HG02678 (cell line): ENCODE measurements around the gene ATP10B.

Experiments
- ATAC-seq: cut with Tn5 transposase; IDR thresholded peaks from one replicate; pipeline ENCODE4 v1.9.1; 2021; ENCODE audit warnings: mild to moderate bottlenecking, moderate library complexity; ENCODE audit not compliant: unreplicated experiment

The ATP10B gene

DNA sequence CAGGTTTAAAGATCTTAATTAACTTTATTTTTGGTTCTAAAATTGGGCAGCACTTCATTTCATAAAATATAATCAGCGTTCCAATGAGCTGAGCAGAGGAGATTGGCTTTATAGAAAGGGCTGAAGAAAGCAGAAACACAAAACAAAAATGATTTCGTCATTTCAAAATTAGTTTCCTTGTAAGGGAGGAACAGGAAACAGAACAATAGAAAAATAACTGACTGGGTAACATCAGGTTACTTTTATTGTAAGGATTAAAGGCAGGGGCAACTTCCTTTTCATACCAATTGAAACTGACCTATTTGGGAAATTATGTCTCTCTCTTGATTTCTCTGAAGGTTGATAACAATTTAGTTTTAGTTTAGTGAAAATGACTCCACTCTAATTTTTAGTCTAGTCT, 157.1 kb downstream of the ATP10B start:
- ATAC-seq: no peak

DNA sequence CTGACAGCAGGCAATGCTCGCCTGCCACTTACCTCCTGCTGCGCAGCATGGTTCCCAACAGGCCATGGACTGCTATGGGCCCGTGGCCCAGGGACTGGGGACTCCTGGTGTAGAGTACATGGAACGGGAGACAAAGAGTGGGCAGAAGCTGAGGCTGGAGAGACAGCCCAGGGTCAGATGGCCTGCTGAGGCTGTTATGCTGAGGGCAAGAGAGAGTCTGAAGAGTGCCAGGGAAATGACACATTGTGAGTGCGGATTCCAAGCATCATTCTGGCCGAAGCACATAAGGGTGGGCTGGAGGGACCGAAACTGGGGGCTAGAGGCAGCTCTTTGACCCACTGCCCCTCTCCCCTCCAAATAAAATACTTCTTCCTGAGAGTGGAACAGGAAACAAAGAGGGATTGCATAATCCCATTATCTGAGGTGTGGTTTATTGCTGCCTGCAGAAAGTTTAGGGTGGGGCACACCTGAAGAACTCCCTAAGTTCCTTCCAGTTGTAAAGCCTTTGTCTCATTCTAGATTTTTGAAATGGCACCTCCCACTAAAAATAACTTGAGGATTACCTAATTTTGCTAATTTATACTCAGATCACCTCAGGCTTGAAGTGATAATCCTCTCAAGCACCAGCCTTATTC, 158.1 kb downstream of the ATP10B start:
- ATAC-seq: no peak

DNA sequence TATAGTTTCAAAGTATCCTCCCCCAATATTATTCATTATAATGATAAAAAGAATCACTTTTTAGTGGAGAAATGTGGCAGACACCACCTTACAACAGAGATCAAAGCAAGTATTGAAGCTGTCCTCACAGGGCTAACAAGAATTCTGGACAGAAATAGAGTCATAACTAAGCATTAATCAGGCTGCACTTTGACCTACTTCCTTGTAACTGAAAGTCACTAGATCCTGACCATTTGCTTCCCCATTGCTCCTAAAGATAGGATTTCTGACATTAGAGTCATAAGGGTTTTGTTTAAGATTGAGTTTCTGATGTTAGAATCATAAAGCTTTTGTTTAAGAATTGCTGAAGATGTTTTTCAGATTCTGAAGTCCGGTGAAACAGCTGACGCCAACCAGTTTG, 159.7 kb downstream of the ATP10B start:
- ATAC-seq: no peak

DNA sequence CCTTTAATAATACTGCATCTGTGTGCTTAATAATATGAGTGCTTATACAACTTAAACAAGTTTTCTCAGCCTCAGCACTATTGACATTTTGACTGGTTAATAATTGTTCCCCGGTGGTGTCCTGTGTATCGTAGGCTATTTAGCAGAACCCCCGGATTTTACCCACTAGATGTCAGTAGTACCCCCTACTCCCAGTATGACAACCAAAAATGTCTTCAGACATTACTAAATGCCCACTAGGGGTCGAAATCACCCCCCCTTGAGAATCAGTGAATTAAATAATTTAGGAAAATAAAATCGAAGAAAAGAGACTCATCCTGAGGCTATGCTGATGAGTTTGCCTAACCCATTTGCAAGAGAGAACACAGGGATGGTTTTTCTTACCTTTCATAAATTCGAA, 166.3 kb downstream of the ATP10B start:
- ATAC-seq: peak; percentile 88

DNA sequence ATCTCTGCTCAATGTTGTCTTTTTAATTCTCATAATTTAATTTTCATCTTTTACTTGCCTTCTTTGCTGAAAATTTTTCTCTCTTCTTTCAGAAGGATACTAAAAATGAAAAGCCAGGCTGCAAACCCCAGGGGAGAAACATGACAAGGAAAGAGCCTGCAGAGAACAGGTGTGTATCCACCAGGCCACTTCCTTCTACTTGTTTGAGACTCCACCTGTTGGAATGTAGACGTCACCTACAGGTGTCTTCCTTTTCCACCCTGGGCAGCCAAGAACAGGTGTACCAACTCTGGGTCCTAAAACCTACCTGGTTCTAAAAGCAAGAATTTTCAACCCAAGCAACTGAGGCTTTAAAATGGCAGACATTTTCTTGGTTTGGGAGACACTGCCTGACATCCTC, 166.8 kb downstream of the ATP10B start:
- ATAC-seq: peak; percentile 21

DNA sequence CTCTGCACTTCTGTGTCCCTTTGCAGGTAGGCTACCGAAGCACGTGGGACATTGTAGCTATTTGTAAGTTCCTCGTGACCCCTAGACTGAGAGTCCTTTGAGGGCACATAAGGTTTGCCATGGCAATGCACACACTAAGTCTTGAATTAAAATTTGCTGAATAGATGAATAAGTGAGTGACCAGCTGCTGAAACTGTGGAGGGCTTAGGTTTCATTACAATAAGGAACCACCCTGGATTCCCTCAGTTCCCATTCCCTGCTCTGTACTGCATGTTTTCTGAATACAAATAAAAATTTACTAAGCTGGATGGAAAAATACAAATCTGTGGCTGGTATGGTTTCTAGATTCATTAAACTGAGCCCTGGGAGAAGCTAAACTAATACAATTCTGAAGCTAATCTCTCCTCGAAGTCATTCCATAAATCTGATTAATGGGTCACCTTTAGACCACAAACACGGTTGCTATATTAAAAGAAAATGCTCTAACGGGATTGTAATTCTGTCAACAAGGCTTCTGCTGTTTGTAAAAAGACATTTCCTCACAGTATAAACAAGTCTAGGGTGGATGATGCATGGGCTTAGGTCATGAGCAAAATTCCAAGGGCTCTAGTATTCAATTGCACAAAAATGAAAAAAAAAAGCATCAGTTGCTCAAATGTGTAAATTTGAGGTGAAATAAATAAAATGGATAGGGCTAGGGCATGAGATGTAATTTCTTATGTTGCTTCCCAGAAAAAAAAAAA, 172.3 kb downstream of the ATP10B start:
- no peak for ATAC-seq

GRCh38 chr5:160675988-160676387, 176.0 kb downstream of the ATP10B start:
- peak; percentile 56 for ATAC-seq

- ATAC-seq: no peak
These were observed 177.1 kb downstream of the ATP10B start for GRCh38 chr5:160674901-160675300.

- no peak for ATAC-seq
These were observed 179.5 kb downstream of the ATP10B start for GRCh38 chr5:160672521-160672920.

DNA sequence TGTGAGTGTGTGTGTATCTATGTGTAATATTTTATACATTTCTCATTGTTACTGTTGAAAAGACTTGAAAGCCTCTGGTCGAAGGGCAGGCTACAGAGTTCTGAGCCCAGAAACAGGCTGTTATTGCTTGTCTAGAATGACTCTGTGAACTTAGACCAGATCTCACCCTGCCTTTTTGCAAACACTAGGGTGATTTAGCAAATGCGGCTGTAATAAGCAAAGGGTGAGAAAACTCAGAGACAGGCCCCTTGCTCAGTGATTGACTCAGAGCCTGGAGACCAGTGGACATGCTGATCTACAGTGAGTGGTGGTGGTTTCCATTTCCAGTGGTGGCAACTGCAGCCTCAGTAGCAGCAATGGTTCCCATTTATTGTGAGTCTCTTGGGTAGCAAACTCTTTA, 183.7 kb downstream of the ATP10B start:
- no peak for ATAC-seq

GRCh38 chr5:160667160-160667559, 184.9 kb downstream of the ATP10B start:
- no peak for ATAC-seq

DNA sequence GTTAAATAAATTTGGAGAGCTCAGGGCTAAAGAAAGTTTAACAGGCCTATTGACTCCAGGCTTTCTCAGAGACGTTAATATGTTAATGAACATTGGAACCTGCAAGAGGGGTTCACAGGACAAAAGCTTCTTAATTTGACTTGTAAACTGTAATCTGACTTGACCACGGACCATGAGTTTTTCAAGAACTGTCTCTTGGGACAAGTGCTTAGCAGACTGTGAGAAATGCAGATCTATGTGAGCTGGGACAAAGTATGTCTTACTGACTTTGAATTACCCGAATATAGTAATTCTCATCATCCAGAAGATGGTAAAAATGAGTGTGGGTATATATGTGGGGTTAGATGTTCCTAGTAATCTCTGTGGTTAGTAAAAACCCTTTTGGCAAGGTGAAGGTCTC, 186.6 kb downstream of the ATP10B start:
- no peak for ATAC-seq

DNA sequence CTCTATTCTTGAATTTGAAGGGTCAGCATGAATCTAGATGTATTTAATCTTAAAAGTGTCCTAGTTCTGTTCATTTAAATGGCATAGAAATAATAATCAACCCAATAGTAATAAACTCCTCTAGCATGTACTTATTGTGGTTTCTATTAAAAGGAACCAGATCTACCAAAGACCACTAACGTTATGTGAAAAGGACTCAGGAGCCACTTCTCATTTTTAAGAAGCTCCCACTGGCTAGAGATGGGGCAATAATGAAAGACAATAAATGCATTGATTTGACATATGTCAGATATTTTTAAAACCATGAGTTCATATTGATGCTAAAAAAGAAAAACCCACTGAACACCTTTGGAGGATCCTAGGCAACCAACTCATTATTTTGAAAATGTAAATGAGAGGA, 191.9 kb downstream of the ATP10B start:
- no peak for ATAC-seq

- no peak for ATAC-seq
These were observed 194.2 kb downstream of the ATP10B start for GRCh38 chr5:160657622-160658458.

GRCh38 chr5:160657068-160657507, 194.9 kb downstream of the ATP10B start:
- ATAC-seq: no peak

GRCh38 chr5:160655717-160656116, 196.3 kb downstream of the ATP10B start:
- ATAC-seq: no peak

GRCh38 chr5:160651692-160652645, 200.0 kb downstream of the ATP10B start:
- no peak for ATAC-seq

DNA sequence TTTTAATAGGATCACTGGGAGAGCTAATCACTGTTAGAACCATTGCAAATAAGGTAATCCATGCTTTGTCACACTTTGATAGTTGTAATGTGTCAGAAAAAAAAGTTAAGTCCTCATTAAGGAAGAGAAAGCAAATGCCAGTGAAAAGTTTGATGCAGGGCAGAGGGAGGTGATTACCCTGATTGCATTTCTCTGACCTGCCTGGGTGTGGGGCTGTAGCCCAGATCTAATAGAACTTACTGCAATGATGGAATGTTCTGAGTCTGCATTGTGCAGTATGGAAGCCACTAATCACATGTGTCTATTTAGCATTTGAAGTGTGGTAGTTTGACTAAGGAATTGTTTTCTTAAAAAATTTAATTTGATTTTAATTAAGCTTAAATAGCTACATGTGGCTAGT, 202.7 kb downstream of the ATP10B start:
- ATAC-seq: peak; percentile 59

DNA sequence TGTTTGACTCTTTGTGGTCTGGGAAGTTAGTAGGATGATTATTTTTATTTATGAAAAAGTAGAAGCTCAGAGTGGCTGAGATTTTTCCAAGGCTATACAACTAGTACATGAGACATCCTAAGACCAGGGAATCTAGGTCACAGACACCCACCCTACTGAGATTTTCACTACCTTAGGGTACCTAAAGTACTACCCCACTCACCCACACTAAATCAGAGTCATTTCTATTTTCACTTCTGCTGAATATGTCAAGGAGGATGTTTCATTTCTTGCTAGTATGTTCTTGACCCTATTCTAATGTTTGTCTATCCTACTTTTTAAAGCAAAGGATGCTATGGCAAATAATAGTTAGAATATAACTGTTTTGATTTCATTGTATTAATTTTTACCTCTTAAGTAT, 206.0 kb downstream of the ATP10B start:
- no peak for ATAC-seq

- ATAC-seq: no peak
These were observed 208.3 kb downstream of the ATP10B start for GRCh38 chr5:160643616-160644240.
